SU-DHL-6 (cell line): ENCODE measurements around the gene MRPL39.

Experiments
- CTCF ChIP-seq: fragments of 200-600 bp; sonication (generic); IDR thresholded peaks from one replicate; pipeline ENCODE4 v1.5.1; 2017; ENCODE audit warnings: antibody characterized with exemption, mild to moderate bottlenecking, low read length, moderate library complexity; ENCODE audit not compliant: insufficient read depth, poor library complexity, severe bottlenecking
- EZH2phosphoT487 ChIP-seq: fragments of 200-600 bp; sonication (generic), shearing (Covaris generic); conservative IDR thresholded peaks from 2 replicates; pipeline ENCODE4 v1.6.1; 2018; ENCODE audit warnings: mild to moderate bottlenecking, antibody characterized with exemption, low read length, moderate library complexity, mixed read lengths

- no peak for TF ChIP-seq CTCF
- no peak for TF ChIP-seq EZH2phosphoT487
These were observed 49.2 kb downstream of the MRPL39 start for GRCh38 chr21:25558123-25558522.
